Measurements from ENCODE around the gene CDH4.

DNA sequence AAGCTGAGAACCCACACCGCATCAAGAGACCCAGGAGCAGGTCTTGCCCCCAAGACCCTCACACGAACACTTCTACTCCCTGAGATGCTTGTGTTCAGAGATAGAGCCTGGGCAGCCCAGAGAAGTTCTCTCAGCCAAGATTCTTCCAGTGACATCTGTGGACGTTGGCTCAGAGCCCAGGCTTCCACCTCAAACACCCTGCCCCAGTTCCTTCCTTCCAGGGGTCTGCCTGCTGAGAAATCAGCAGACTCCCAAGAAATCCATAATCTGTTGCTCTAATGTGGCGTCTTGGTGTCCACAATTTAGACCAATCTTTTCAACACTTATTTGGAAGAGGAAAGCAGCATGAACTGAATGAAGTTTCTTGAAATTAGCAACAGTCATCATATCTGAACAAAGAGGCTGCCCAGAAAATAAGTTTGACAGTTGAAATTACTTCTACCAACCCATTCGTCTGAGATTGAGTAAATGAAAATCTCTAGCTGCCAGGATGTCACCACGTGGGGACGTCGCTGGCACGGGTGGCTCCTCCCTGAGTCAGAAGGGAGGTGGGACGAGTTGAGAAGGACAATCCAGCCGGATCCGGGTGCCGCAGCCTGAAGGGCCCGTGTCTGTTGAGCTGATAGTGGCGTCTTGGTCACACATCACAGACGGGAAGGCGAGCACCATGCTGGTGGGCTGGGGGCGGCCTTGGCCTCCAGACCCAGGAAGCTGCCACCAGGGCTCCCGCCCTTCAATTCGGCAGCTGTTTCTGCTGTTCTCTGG, 412.7 kb downstream of the CDH4 start:
- TF ChIP-seq, protein P1, sequence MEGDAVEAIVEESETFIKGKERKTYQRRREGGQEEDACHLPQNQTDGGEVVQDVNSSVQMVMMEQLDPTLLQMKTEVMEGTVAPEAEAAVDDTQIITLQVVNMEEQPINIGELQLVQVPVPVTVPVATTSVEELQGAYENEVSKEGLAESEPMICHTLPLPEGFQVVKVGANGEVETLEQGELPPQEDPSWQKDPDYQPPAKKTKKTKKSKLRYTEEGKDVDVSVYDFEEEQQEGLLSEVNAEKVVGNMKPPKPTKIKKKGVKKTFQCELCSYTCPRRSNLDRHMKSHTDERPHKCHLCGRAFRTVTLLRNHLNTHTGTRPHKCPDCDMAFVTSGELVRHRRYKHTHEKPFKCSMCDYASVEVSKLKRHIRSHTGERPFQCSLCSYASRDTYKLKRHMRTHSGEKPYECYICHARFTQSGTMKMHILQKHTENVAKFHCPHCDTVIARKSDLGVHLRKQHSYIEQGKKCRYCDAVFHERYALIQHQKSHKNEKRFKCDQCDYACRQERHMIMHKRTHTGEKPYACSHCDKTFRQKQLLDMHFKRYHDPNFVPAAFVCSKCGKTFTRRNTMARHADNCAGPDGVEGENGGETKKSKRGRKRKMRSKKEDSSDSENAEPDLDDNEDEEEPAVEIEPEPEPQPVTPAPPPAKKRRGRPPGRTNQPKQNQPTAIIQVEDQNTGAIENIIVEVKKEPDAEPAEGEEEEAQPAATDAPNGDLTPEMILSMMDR (IDR thresholded peaks at IDR 0.05; ENCODE audit: insufficient read depth, low read length, poor library complexity, severe bottlenecking): no peak
- no peak for TF ChIP-seq EZH2phosphoT487 (conservative IDR thresholded peaks at IDR 0.05; ENCODE audit: low read length)
